Measurements from ENCODE around the gene HYAL4. TPM values are rescaled to one million over a fixed set of nuclear protein-coding genes. Genes with fewer than 3 reads are reported as not detected.

HYAL4 gene
- total and polyA plus RNA-seq, 2 donors (not counting 3 experiments of a cell fraction or from before 2014, with no cell fraction given), result not detected

DNA sequence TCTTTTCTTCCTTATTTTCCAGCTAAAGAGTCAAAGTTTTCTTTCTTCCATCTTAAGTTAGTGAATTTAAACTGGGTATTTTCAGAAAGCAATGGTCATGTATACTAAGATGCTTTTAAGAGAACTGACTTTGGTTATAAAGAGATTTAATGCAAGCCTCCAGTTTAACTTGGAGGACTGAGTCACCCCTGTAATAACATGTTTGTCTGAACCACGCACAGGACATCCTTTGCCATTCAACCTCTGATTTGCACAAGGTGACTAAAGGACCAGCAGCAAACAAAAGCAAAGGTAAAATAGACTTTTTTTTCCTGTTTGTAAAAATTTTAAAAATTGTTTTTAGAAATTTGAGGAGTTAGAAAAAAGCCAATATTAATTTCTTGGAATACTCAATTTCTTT lies 2.9 kb downstream of the HYAL4 start:
- Histone ChIP-seq H3K4me3 (replicated peaks in 1 of 3; ENCODE audit: insufficient read depth in 1 of 3, low read depth in 1 of 3, low read length in 3 of 3) (no peak overlapping the region), H3K36me3 (ENCODE audit: control insufficient read depth in 2 of 2, extremely low read depth in 1 of 2, insufficient read depth in 2 of 2, low read length in 2 of 2) (no peaks in the 10 kb centered on the region), H3K4me2 (ENCODE audit: insufficient read depth, low read length) (no peak overlapping the region), H3K27me3 (ENCODE audit: control insufficient read depth in 2 of 2, insufficient read depth in 2 of 2, low read length in 2 of 2) (no peaks in the 10 kb centered on the region), H4K20me1 (replicated peaks; ENCODE audit: control insufficient read depth, extremely low read depth, insufficient read depth, low read length) (no peaks in the 10 kb centered on the region), H2AFZ (ENCODE audit: low read depth, low read length) (no peak overlapping the region), H3K9me3 (replicated peaks; ENCODE audit: control insufficient read depth, insufficient read depth, low read length) (no peaks in the 10 kb centered on the region), H3K9ac (replicated peaks; ENCODE audit: extremely low read depth, insufficient read depth, low read length) (no peak overlapping the region), H3K27ac (ENCODE audit: insufficient read depth, low read depth, low read length) (no peak overlapping the region), H3K9me1 (replicated peaks; ENCODE audit: control insufficient read depth, extremely low read depth, insufficient read depth, low read length) (peaks cover 2% of the 10 kb centered on the region), H3K4me1 (ENCODE audit: control insufficient read depth, extremely low read depth, insufficient read depth, low read length) (no peaks in the 10 kb centered on the region), H3K79me2 (ENCODE audit: control insufficient read depth, insufficient read depth, low read length) (no peaks in the 10 kb centered on the region)
- dilution Hi-C loops (cut with MboI; ENCODE audit: extremely low pct_ligation_motif_present, low sequenced_read_pairs), result no loop called here
- DNase-seq (ENCODE audit: low read depth, low spot score) (no peak), FAIRE-seq (no peak)
- TF ChIP-seq, protein P1, sequence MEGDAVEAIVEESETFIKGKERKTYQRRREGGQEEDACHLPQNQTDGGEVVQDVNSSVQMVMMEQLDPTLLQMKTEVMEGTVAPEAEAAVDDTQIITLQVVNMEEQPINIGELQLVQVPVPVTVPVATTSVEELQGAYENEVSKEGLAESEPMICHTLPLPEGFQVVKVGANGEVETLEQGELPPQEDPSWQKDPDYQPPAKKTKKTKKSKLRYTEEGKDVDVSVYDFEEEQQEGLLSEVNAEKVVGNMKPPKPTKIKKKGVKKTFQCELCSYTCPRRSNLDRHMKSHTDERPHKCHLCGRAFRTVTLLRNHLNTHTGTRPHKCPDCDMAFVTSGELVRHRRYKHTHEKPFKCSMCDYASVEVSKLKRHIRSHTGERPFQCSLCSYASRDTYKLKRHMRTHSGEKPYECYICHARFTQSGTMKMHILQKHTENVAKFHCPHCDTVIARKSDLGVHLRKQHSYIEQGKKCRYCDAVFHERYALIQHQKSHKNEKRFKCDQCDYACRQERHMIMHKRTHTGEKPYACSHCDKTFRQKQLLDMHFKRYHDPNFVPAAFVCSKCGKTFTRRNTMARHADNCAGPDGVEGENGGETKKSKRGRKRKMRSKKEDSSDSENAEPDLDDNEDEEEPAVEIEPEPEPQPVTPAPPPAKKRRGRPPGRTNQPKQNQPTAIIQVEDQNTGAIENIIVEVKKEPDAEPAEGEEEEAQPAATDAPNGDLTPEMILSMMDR (IDR thresholded peaks at IDR 0.05; ENCODE audit: extremely low read depth in 1 of 2, insufficient read depth in 1 of 2, low read depth in 1 of 2, low read length in 2 of 2), result no peak
- peak; percentile 10 for TF ChIP-seq FOS (IDR thresholded peaks at IDR 0.05; ENCODE audit: borderline replicate concordance, insufficient read depth, low read length)
- POLR2A ChIA-PET, result no interaction called here
- no TSS peak for BruUV-seq (replicated peaks)
- CTCF ChIA-PET, result interaction anchor here (1.4 to 1.9 kb wide), 2 partner anchors 24 to 146 kb away, joined by 3 to 8 read pairs; no protein-coding TSS in a partner anchor
- intact Hi-C loops (cut with micrococcal nuclease), result loop anchor here (5.0 kb wide), 1 partner anchor 36 kb away; no protein-coding TSS in a partner anchor

DNA sequence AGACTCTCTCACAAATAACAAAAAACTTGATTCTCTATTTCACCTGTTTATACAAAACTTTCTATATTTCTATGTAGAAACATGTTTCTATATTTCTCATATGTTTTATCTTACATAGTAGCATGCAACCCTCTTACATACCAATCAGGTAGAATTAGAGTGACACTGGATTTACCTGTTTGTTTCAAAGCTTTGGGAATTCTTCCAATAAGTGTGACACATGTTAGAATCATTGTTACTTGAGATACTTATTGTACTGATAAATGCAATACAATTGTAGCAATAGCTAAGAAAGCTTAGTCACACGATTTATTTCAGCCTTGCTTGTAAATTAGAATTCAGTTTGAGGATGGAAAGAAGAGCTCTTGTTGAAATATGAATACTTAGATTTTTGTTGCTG lies 4.9 kb downstream of the HYAL4 start:
- Histone ChIP-seq H3K9me3 (replicated peaks; ENCODE audit: control insufficient read depth, insufficient read depth, low read length) (no peaks in the 10 kb centered on the region), H4K20me1 (replicated peaks; ENCODE audit: control insufficient read depth, extremely low read depth, insufficient read depth, low read length) (no peaks in the 10 kb centered on the region), H3K9ac (replicated peaks; ENCODE audit: extremely low read depth, insufficient read depth, low read length) (no peak overlapping the region), H3K9me1 (replicated peaks; ENCODE audit: control insufficient read depth, extremely low read depth, insufficient read depth, low read length) (peaks cover 2% of the 10 kb centered on the region), H3K4me3 (replicated peaks in 1 of 3; ENCODE audit: insufficient read depth in 1 of 3, low read depth in 1 of 3, low read length in 3 of 3) (no peak overlapping the region), H3K4me2 (ENCODE audit: insufficient read depth, low read length) (no peak overlapping the region), H3K79me2 (ENCODE audit: control insufficient read depth, insufficient read depth, low read length) (no peaks in the 10 kb centered on the region), H3K36me3 (ENCODE audit: control insufficient read depth in 2 of 2, extremely low read depth in 1 of 2, insufficient read depth in 2 of 2, low read length in 2 of 2) (no peaks in the 10 kb centered on the region), H3K27ac (ENCODE audit: insufficient read depth, low read depth, low read length) (no peak overlapping the region), H3K4me1 (ENCODE audit: control insufficient read depth, extremely low read depth, insufficient read depth, low read length) (no peaks in the 10 kb centered on the region), H3K27me3 (ENCODE audit: control insufficient read depth in 2 of 2, insufficient read depth in 2 of 2, low read length in 2 of 2) (no peaks in the 10 kb centered on the region), H2AFZ (ENCODE audit: low read depth, low read length) (no peak overlapping the region)
- POLR2A ChIA-PET, result no interaction called here
- TF ChIP-seq MYC (IDR thresholded peaks at IDR 0.05; ENCODE audit: low read depth, low read length) (no peak), GATA2 (IDR thresholded peaks at IDR 0.05; ENCODE audit: insufficient read depth, insufficient read length, low read depth, low read length) (no peak), JUN (IDR thresholded peaks at IDR 0.05; ENCODE audit: borderline replicate concordance, insufficient read depth, insufficient read length, low read depth) (no peak), FOS (IDR thresholded peaks at IDR 0.05; ENCODE audit: borderline replicate concordance, insufficient read depth, low read length) (no peak), POLR2AphosphoS5 (IDR thresholded peaks at IDR 0.05; ENCODE audit: insufficient read depth, low read depth, low read length) (no peak), POLR2A (IDR thresholded peaks at IDR 0.05; ENCODE audit: low read depth, low read length) (no peak), EZH2 (IDR thresholded peaks at IDR 0.05; ENCODE audit: borderline replicate concordance, low read depth, low read length, severe bottlenecking) (no peak)
- TF ChIP-seq, protein P1 (IDR thresholded peaks at IDR 0.05; ENCODE audit: extremely low read depth in 1 of 2, insufficient read depth in 1 of 2, low read depth in 1 of 2, low read length in 2 of 2), result no peak
- TF ChIP-seq, protein P2, sequence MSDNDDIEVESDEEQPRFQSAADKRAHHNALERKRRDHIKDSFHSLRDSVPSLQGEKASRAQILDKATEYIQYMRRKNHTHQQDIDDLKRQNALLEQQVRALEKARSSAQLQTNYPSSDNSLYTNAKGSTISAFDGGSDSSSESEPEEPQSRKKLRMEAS (IDR thresholded peaks at IDR 0.05; ENCODE audit: insufficient read depth, insufficient read length), result no peak
- intact Hi-C loops (cut with micrococcal nuclease), result loop anchor here (5.0 kb wide), 1 partner anchor 38 kb away; no protein-coding TSS in a partner anchor
- dilution Hi-C loops (cut with MboI; ENCODE audit: extremely low pct_ligation_motif_present, low sequenced_read_pairs), result no loop called here
- BruUV-seq (replicated peaks), result no TSS peak
- no peak for DNase-seq (ENCODE audit: low read depth, low spot score)
- FAIRE-seq, result no peak
- CTCF ChIA-PET, result no interaction called here

All from endothelial cell of umbilical vein (primary cell).